ENCODE results near the gene FUBP3. TPM values are rescaled to one million over a fixed set of nuclear protein-coding genes. Genes with fewer than 3 reads are reported as not detected.

Gene FUBP3
- total RNA-seq, 1 experiment from 2014 or later = 73.7 TPM

- no TSS peak for BruUV-seq (replicated peaks)
- H2AFZ ChIP-seq (ENCODE audit: low read depth, low read length, poor library complexity, severe bottlenecking) = peak overlapping the region; percentile 38
- H4K20me1 ChIP-seq (ENCODE audit: insufficient read depth) = no peaks in the 10 kb centered on the region
- ATAC-seq (peak; percentile 58), DNase-seq (ENCODE audit: low read depth, low spot score) (no peak)
- H3K4me2 ChIP-seq (ENCODE audit: low read length) = peak overlapping the region; percentile 87
- H3K9ac ChIP-seq (ENCODE audit: low read length) = peak overlapping the region; percentile 66
- peak overlapping the region; percentile 59 to 62 for H3K4me3 ChIP-seq (replicated peaks in 1 of 2; ENCODE audit: low read depth in 1 of 2, low read length in 2 of 2)
- TF ChIP-seq ATF3 (IDR thresholded peaks at IDR 0.05) = no peak
- peak; percentile 57; the same call in 1 of the 2 replicates for TF ChIP-seq ZFX (IDR thresholded peaks at IDR 0.05)
- ChIA-PET POLR2A (interaction anchor here (0.9 to 1.7 kb wide), 3 partner anchors 11 to 221 kb away, joined by 3 to 4 read pairs (median 4); partner anchors contain the start of gene EXOSC2), CTCF (interaction anchor here (0.9 to 2.6 kb wide), 11 partner anchors 11 to 575 kb away, joined by 3 to 16 read pairs (median 4); partner anchors contain the start of gene EXOSC2), RAD21 (ENCODE audit: low non-redundant PET in 1 of 2, low total read pairs in 2 of 2, uncharacterized antibody in 2 of 2, unreplicated experiment in 2 of 2) (interaction anchor here (1.1 kb wide), 2 partner anchors 182 to 219 kb away, joined by 3 to 6 read pairs; no protein-coding TSS in a partner anchor)
- H3K79me2 ChIP-seq (ENCODE audit: insufficient read depth, low read length) = no peaks in the 10 kb centered on the region
- no peaks in the 10 kb centered on the region for H3K9me2 ChIP-seq (ENCODE audit: insufficient read depth)
- intact Hi-C loops (cut with micrococcal nuclease) = loop anchor here (1.0 kb wide), 1 partner anchor 221 kb away; no protein-coding TSS in a partner anchor
- 0 out of 4 replicates have a peak, but pooled peaks cover 0 to 4% of the 10 kb centered on the region in 2 experiments for H3K9me3 ChIP-seq (ENCODE audit: control insufficient read depth in 1 of 2, insufficient read depth in 1 of 2, low read depth in 1 of 2, low read length in 2 of 2)
- H3K27me3 ChIP-seq (ENCODE audit: insufficient read depth, low read length) = no peaks in the 10 kb centered on the region
- H3K4me1 ChIP-seq (ENCODE audit: control insufficient read depth in 1 of 2, insufficient read depth in 2 of 2, low read length in 2 of 2) = peaks cover 4 to 16% of the 10 kb centered on the region in 2 experiments
- H3K27ac ChIP-seq (ENCODE audit: low read depth, low read length) = peak overlapping the region; percentile 78
- no peaks in the 10 kb centered on the region for H3K36me3 ChIP-seq (ENCODE audit: control insufficient read depth in 1 of 2, insufficient read depth in 2 of 2, low read length in 2 of 2)
Measured at GRCh38 chr9:130681769-130682420, 102.5 kb downstream of the FUBP3 start.

- Histone ChIP-seq H3K9me2 (ENCODE audit: insufficient read depth) (no peaks in the 10 kb centered on the region), H3K27ac (ENCODE audit: low read depth, low read length) (peak overlapping the region; percentile 78; the same call in 1 of the 2 replicates), H3K4me2 (ENCODE audit: low read length) (peak overlapping the region; percentile 87), H3K4me3 (replicated peaks in 1 of 2; ENCODE audit: low read depth in 1 of 2, low read length in 2 of 2) (peak overlapping the region; percentile 59 to 62), H3K36me3 (ENCODE audit: control insufficient read depth in 1 of 2, insufficient read depth in 2 of 2, low read length in 2 of 2) (no peaks in the 10 kb centered on the region), H3K79me2 (ENCODE audit: insufficient read depth, low read length) (no peaks in the 10 kb centered on the region), H3K9ac (ENCODE audit: low read length) (peak overlapping the region; percentile 66), H4K20me1 (ENCODE audit: insufficient read depth) (no peaks in the 10 kb centered on the region), H2AFZ (ENCODE audit: low read depth, low read length, poor library complexity, severe bottlenecking) (peak overlapping the region; percentile 38), H3K27me3 (ENCODE audit: insufficient read depth, low read length) (no peaks in the 10 kb centered on the region), H3K9me3 (ENCODE audit: control insufficient read depth in 1 of 2, insufficient read depth in 1 of 2, low read depth in 1 of 2, low read length in 2 of 2) (0 out of 4 replicates have a peak, but pooled peaks cover 0 to 4% of the 10 kb centered on the region in 2 experiments), H3K4me1 (ENCODE audit: control insufficient read depth in 1 of 2, insufficient read depth in 2 of 2, low read length in 2 of 2) (peaks cover 4 to 16% of the 10 kb centered on the region in 2 experiments)
- BruUV-seq (replicated peaks) = no TSS peak
- RAD21 ChIA-PET (ENCODE audit: low non-redundant PET in 1 of 2, low total read pairs in 2 of 2, uncharacterized antibody in 2 of 2, unreplicated experiment in 2 of 2) = interaction anchor here (1.1 kb wide), 2 partner anchors 183 to 220 kb away, joined by 3 to 6 read pairs; no protein-coding TSS in a partner anchor
- intact Hi-C loops (cut with micrococcal nuclease) = loop anchor here (1.0 kb wide), 1 partner anchor 221 kb away; no protein-coding TSS in a partner anchor
- TF ChIP-seq TCF7L2 (IDR thresholded peaks at IDR 0.05; ENCODE audit: borderline replicate concordance, extremely low read depth, insufficient read depth, insufficient read length) = no peak
- peak; percentile 5 for TF ChIP-seq YY1 (IDR thresholded peaks at IDR 0.05; ENCODE audit: extremely low read depth, insufficient replicate concordance, low read depth, low read length)
- TF ChIP-seq RAD21 (IDR thresholded peaks at IDR 0.05; ENCODE audit: low read depth) = peak; percentile 97
- TF ChIP-seq EZH2phosphoT487 (IDR thresholded peaks at IDR 0.05; ENCODE audit: borderline replicate concordance) = no peak
- TF ChIP-seq CTCF (IDR thresholded peaks at IDR 0.05 in 2 of 3, conservative IDR thresholded peaks at IDR 0.05 in 1 of 3; ENCODE audit: borderline replicate concordance in 1 of 3, insufficient read depth in 1 of 3, low read depth in 2 of 3, low read length in 2 of 3) = peak; percentile 68 to 96 (median 74)
- TF ChIP-seq ZNF274 (IDR thresholded peaks at IDR 0.05; ENCODE audit: low read depth, low read length) = no peak
- no peak for TF ChIP-seq JUND (IDR thresholded peaks at IDR 0.05)
- TF ChIP-seq POLR2AphosphoS5 (IDR thresholded peaks at IDR 0.05; ENCODE audit: low read depth, low read length) = peak; percentile 23; the same call in 1 of the 2 replicates
- peak; percentile 63 for ATAC-seq
- POLR2A ChIA-PET = interaction anchor here (0.7 to 1.7 kb wide), 4 partner anchors 11 to 232 kb away, joined by 3 to 4 read pairs (median 4); partner anchors contain the start of gene EXOSC2
- CTCF ChIA-PET = interaction anchor here (0.7 to 2.6 kb wide), 12 partner anchors 10 to 576 kb away, joined by 3 to 16 read pairs (median 4); partner anchors contain the start of gene EXOSC2
- DNase-seq (ENCODE audit: low read depth, low spot score) = peak; percentile 69
Measured at GRCh38 chr9:130682421-130683121, 103.2 kb downstream of the FUBP3 start.

Data from HCT116 (cell line).